PC-9 (cell line): Measurements from ENCODE around the gene AMH. TPM values are rescaled to one million over a fixed set of nuclear protein-coding genes. Genes with fewer than 3 reads are reported as not detected.

ENCODE experiments used
- BruUV-seq: library from RNA; stranded (reverse); fragments of 400-500 nt; replicated peaks from 2 replicates; lab custom pipeline; 2021; lab: Mats Ljungman, UMichigan
- CTCF ChIA-PET: fragments of 300-600 bp; sonication (Branson Sonifier 250); formaldehyde crosslinking; loops from one replicate; lab custom pipeline; 2022; ENCODE audit warnings: antibody characterized with exemption; lab: Charles Lee
- POLR2A ChIA-PET: fragments of 300-600 bp; sonication (Branson Sonifier 250); formaldehyde crosslinking; loops from one replicate; lab custom pipeline; 2022; ENCODE audit warnings: antibody characterized with exemption; ENCODE audit not compliant: unreplicated experiment; lab: Charles Lee
- DNase-seq, 2 experiments: peaks; one replicate each; pipeline versions ENCODE4 v3.0.0 to v3.0.0-alpha.2; 2015 to 2022; ENCODE audit warnings: mixed read lengths in 1 of 2
- H2AFZ ChIP-seq: fragments of 200-600 bp; sonication (generic); 2 replicates; pipeline ENCODE4 v1.8.1; 2017; ENCODE audit warnings: antibody characterized with exemption
- H3F3A ChIP-seq: fragments of 200-600 bp; sonication (generic); 2 replicates; pipeline ENCODE4 v1.8.1; 2017; ENCODE audit warnings: antibody characterized with exemption, mild to moderate bottlenecking, low read depth; ENCODE audit not compliant: insufficient read depth
- H3K27ac ChIP-seq: fragments of 200-600 bp; sonication (generic); 2 replicates; pipeline ENCODE4 v1.6.1; 2016; ENCODE audit warnings: mixed run types
- H3K27me3 ChIP-seq: fragments of 200-600 bp; sonication (generic); 2 replicates; pipeline ENCODE4 v1.6.1; 2016; ENCODE audit warnings: low read depth, mixed run types; ENCODE audit not compliant: insufficient read depth
- H3K36me3 ChIP-seq: fragments of 200-600 bp; sonication (generic); 2 replicates; pipeline ENCODE4 v1.6.1; 2016; ENCODE audit warnings: low read depth, mixed run types
- H3K4me1 ChIP-seq: fragments of 200-600 bp; sonication (generic); replicated peaks from 2 replicates; pipeline ENCODE4 v1.6.1; 2016; ENCODE audit warnings: mixed run types; ENCODE audit not compliant: insufficient read depth
- H3K4me2 ChIP-seq: fragments of 200-600 bp; sonication (generic); 2 replicates; pipeline ENCODE4 v1.6.1; 2017; ENCODE audit warnings: mixed run types
- H3K4me3 ChIP-seq: fragments of 200-600 bp; sonication (generic); 2 replicates; pipeline ENCODE4 v1.6.1; 2016; ENCODE audit warnings: mixed run types
- H3K79me2 ChIP-seq: fragments of 200-600 bp; sonication (generic); 2 replicates; pipeline ENCODE4 v1.6.1; 2017; ENCODE audit warnings: low read depth, mixed run types
- H3K9me2 ChIP-seq: fragments of 200-600 bp; sonication (generic); 2 replicates; pipeline ENCODE4 v1.8.1; 2017; ENCODE audit warnings: mild to moderate bottlenecking; ENCODE audit not compliant: insufficient read depth
- H3K9me3 ChIP-seq: fragments of 200-600 bp; sonication (generic); 2 replicates; pipeline ENCODE4 v1.8.1; 2016; ENCODE audit warnings: low read depth; ENCODE audit not compliant: insufficient read depth
- H4K20me1 ChIP-seq: fragments of 200-600 bp; sonication (generic); 2 replicates; pipeline ENCODE4 v1.8.1; 2017; ENCODE audit not compliant: insufficient read depth
- EZH2 ChIP-seq: fragments of 200-600 bp; sonication (generic); IDR thresholded peaks from 2 replicates; pipeline ENCODE4 v1.8.0; 2017; ENCODE audit warnings: antibody characterized with exemption, low read depth
- intact Hi-C: fragments of 100-400 bp; cut with micrococcal nuclease; formaldehyde crosslinking; loops from one replicate; pipeline ENCODE4 v1.10.0; 2022; ENCODE audit not compliant: unreplicated experiment
- total RNA-seq: library from RNA; stranded (reverse); gene quantifications from 2 replicates; pipeline ENCODE4 v1.2.3, GENCODE V29; 2021
- TF ChIP-seq, protein P1 (sequence below): fragments of 200-600 bp; sonication (generic); conservative IDR thresholded peaks from 2 replicates; pipeline ENCODE4 v1.6.1; 2017; ENCODE audit warnings: mixed run types, antibody characterized with exemption, mild to moderate bottlenecking, moderate library complexity

Gene AMH
- total RNA-seq, 1 experiment from 2014 or later: 8.1 TPM

- no peak for TF ChIP-seq EZH2
- TF ChIP-seq, protein P1, sequence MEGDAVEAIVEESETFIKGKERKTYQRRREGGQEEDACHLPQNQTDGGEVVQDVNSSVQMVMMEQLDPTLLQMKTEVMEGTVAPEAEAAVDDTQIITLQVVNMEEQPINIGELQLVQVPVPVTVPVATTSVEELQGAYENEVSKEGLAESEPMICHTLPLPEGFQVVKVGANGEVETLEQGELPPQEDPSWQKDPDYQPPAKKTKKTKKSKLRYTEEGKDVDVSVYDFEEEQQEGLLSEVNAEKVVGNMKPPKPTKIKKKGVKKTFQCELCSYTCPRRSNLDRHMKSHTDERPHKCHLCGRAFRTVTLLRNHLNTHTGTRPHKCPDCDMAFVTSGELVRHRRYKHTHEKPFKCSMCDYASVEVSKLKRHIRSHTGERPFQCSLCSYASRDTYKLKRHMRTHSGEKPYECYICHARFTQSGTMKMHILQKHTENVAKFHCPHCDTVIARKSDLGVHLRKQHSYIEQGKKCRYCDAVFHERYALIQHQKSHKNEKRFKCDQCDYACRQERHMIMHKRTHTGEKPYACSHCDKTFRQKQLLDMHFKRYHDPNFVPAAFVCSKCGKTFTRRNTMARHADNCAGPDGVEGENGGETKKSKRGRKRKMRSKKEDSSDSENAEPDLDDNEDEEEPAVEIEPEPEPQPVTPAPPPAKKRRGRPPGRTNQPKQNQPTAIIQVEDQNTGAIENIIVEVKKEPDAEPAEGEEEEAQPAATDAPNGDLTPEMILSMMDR: no peak
- intact Hi-C loops: no loop called here
- H3K27me3 ChIP-seq: no peaks in the 10 kb centered on the region
- CTCF ChIA-PET: no interaction called here
- POLR2A ChIA-PET: no interaction called here
- no peaks in the 10 kb centered on the region for H3K4me1 ChIP-seq
- no peaks in the 10 kb centered on the region for H3K36me3 ChIP-seq
- no peak for DNase-seq
- peaks cover 30% of the 10 kb centered on the region for H3K79me2 ChIP-seq
- H2AFZ ChIP-seq: no peak overlapping the region
- H3K4me3 ChIP-seq: no peak overlapping the region
- peaks cover 35% of the 10 kb centered on the region for H4K20me1 ChIP-seq
- no TSS peak for BruUV-seq
- H3K9me2 ChIP-seq: no peaks in the 10 kb centered on the region
- H3K9me3 ChIP-seq: no peaks in the 10 kb centered on the region
- H3K27ac ChIP-seq: no peak overlapping the region
- H3F3A ChIP-seq: no peaks in the 10 kb centered on the region
- no peak overlapping the region for H3K4me2 ChIP-seq
Measured at GRCh38 chr19:2245273-2245672, 3.9 kb upstream of the AMH start.

- no peak for TF ChIP-seq EZH2
- TF ChIP-seq, protein P1: no peak
- Histone ChIP-seq H2AFZ (no peak overlapping the region), H3K27ac (no peak overlapping the region), H4K20me1 (peaks cover 26% of the 10 kb centered on the region), H3K4me3 (no peak overlapping the region), H3K79me2 (peaks cover 22% of the 10 kb centered on the region), H3K4me2 (no peak overlapping the region), H3K9me3 (no peaks in the 10 kb centered on the region), H3K36me3 (no peaks in the 10 kb centered on the region), H3K9me2 (no peaks in the 10 kb centered on the region), H3K27me3 (no peaks in the 10 kb centered on the region), H3K4me1 (no peaks in the 10 kb centered on the region), H3F3A (no peaks in the 10 kb centered on the region)
- intact Hi-C loops: no loop called here
- ChIA-PET CTCF (no interaction called here), POLR2A (no interaction called here)
- DNase-seq: no peak
- BruUV-seq: no TSS peak
Measured at GRCh38 chr19:2246014-2246620, 3.0 kb upstream of the AMH start.

GRCh38 chr19:2246801-2247361 is 2.2 kb upstream of the AMH start:
- no TSS peak for BruUV-seq
- ChIA-PET CTCF (no interaction called here), POLR2A (no interaction called here)
- Histone ChIP-seq H3K4me2 (no peak overlapping the region), H3K79me2 (peaks cover 14% of the 10 kb centered on the region), H4K20me1 (peaks cover 20% of the 10 kb centered on the region), H3K27me3 (no peaks in the 10 kb centered on the region), H2AFZ (no peak overlapping the region), H3F3A (no peaks in the 10 kb centered on the region), H3K9me2 (no peaks in the 10 kb centered on the region), H3K4me1 (no peaks in the 10 kb centered on the region), H3K4me3 (no peak overlapping the region), H3K9me3 (no peaks in the 10 kb centered on the region), H3K27ac (no peak overlapping the region), H3K36me3 (no peaks in the 10 kb centered on the region)
- TF ChIP-seq EZH2: no peak
- TF ChIP-seq, protein P1: no peak
- intact Hi-C loops: no loop called here
- no peak for DNase-seq
